Neutrophil (primary cell): ENCODE measurements around the gene STK17A.

Experiments
- H3K27ac ChIP-seq: fragments of 200-600 bp; sonication (generic); 2 replicates; pipeline ENCODE4 v1.5.1; 2016; ENCODE audit warnings: mild to moderate bottlenecking, moderate library complexity
- H3K27me3 ChIP-seq: fragments of 200-600 bp; sonication (generic); 2 replicates; pipeline ENCODE4 v1.6.0; 2016; ENCODE audit warnings: mild to moderate bottlenecking
- H3K36me3 ChIP-seq: fragments of 200-600 bp; sonication (generic); 2 replicates; pipeline ENCODE4 v1.5.1; 2017
- H3K4me1 ChIP-seq, 2 experiments: fragments of 200-600 bp in 1 of 2; sonication (generic) in 1 of 2; 1 replicate in 1 of 2; 2 replicates in 1 of 2; pipeline versions ENCODE4 v1.5.1 to v1.6.1; 2013 to 2016; ENCODE audit warnings: low read depth in 1 of 2, low read length in 1 of 2, mild to moderate bottlenecking in 1 of 2, moderate library complexity in 1 of 2; ENCODE audit not compliant: control insufficient read depth in 1 of 2, insufficient read depth in 1 of 2
- H3K4me3 ChIP-seq, 2 experiments: fragments of 200-600 bp in 1 of 2; sonication (generic) in 1 of 2; 1 replicate in 1 of 2; 2 replicates in 1 of 2; pipeline ENCODE4 v1.5.1; 2013 to 2016; ENCODE audit warnings: low read depth in 1 of 2, low read length in 1 of 2, mild to moderate bottlenecking in 1 of 2, moderate library complexity in 1 of 2
- H3K9me3 ChIP-seq: fragments of 200-600 bp; sonication (generic); 2 replicates; pipeline ENCODE4 v1.5.1; 2016
- CTCF ChIP-seq: fragments of 200-600 bp; sonication (generic); IDR thresholded peaks from 2 replicates; pipeline ENCODE4 v1.5.1; 2016; ENCODE audit warnings: antibody characterized with exemption

The STK17A gene

GRCh38 chr7:43552122-43552521 is 30.8 kb upstream of the STK17A start:
- Histone ChIP-seq H3K27ac (no peak overlapping the region), H3K27me3 (no peaks in the 10 kb centered on the region), H3K4me1 (peaks cover 0 to 12% of the 10 kb centered on the region in 2 experiments), H3K4me3 (no peak overlapping the region), H3K9me3 (no peaks in the 10 kb centered on the region), H3K36me3 (no peaks in the 10 kb centered on the region)
- no peak for TF ChIP-seq CTCF

DNA sequence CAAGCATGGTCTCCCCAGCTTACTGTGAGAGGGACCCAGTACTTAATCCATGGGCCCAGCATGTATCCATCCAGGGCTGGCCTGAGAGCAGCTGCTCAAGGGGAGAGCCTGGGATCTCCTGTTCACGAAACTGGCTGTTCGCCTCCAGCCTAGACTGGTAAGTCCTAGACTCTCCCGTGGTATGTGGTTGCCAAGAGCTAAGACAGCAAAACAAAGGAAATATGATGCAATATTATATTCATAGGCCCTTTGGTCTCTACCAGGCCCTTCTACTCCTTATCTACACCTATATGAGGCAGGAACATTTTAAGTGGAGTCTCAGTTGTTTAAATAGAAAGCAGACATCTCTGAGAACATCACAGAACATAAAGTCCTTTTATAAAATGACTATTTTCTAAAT is 28.9 kb upstream of the STK17A start:
- Histone ChIP-seq H3K9me3 (no peaks in the 10 kb centered on the region), H3K27ac (no peak overlapping the region), H3K4me1 (peaks cover 0 to 12% of the 10 kb centered on the region in 2 experiments), H3K4me3 (no peak overlapping the region), H3K36me3 (no peaks in the 10 kb centered on the region), H3K27me3 (no peaks in the 10 kb centered on the region)
- no peak for TF ChIP-seq CTCF

DNA sequence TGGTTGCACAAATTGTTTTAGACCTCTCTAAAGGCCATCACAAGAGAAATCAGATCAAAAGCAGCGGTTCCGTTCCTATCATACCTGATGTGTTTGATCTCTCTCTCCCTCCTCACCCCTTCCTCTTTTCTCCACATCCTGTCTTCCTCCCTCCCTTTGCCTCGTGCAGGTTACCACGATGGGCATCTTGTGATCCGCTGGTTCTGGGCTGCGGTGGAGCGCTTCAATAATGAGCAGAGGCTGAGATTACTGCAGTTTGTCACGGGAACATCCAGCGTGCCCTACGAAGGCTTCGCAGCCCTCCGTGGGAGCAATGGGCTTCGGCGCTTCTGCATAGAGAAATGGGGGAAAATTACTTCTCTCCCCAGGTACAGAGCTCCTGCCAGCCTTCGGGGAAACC is 28.5 kb upstream of the STK17A start:
- no peak overlapping the region for H3K4me3 ChIP-seq

GRCh38 chr7:43557831-43558495 is 24.9 kb upstream of the STK17A start:
- Histone ChIP-seq H3K36me3 (no peaks in the 10 kb centered on the region), H3K4me1 (peaks cover 0 to 9% of the 10 kb centered on the region in 2 experiments), H3K9me3 (no peaks in the 10 kb centered on the region), H3K27me3 (no peaks in the 10 kb centered on the region), H3K4me3 (no peak overlapping the region), H3K27ac (no peak overlapping the region)
- no peak for TF ChIP-seq CTCF

More for the DNA sequence above, 28.5 kb upstream of the STK17A start:
- H3K27me3 ChIP-seq: no peaks in the 10 kb centered on the region
- H3K36me3 ChIP-seq: no peaks in the 10 kb centered on the region
- no peak overlapping the region for H3K27ac ChIP-seq
- no peaks in the 10 kb centered on the region for H3K9me3 ChIP-seq
- TF ChIP-seq CTCF: no peak
- peaks cover 0 to 12% of the 10 kb centered on the region in 2 experiments for H3K4me1 ChIP-seq

GRCh38 chr7:43559171-43559945 is 23.6 kb upstream of the STK17A start:
- H3K27me3 ChIP-seq: peaks cover 9% of the 10 kb centered on the region
- H3K9me3 ChIP-seq: no peaks in the 10 kb centered on the region
- no peak for TF ChIP-seq CTCF
- no peak overlapping the region for H3K4me3 ChIP-seq
- H3K27ac ChIP-seq: no peak overlapping the region
- H3K36me3 ChIP-seq: no peaks in the 10 kb centered on the region
- no peaks in the 10 kb centered on the region for H3K4me1 ChIP-seq
